H1 (cell line): ENCODE results near the gene PLXND1. TPM values are rescaled to one million over a fixed set of nuclear protein-coding genes. Genes with fewer than 3 reads are reported as not detected.

Experiments
- CTCF ChIA-PET: fragments of 300-600 bp; sonication (Branson Sonifier 250); formaldehyde crosslinking; loops from one replicate; lab custom pipeline; 2021; ENCODE audit not compliant: partially characterized antibody; lab: Charles Lee
- POLR2A ChIA-PET: fragments of 300-600 bp; sonication (Branson Sonifier 250); formaldehyde crosslinking; loops from one replicate; lab custom pipeline; 2021; ENCODE audit warnings: inconsistent platforms; ENCODE audit not compliant: partially characterized antibody; lab: Charles Lee
- DNase-seq, 2 experiments: peaks; one replicate each; pipeline versions ENCODE4 v3.0.0 to v3.0.0-alpha.2; 2010 to 2022; ENCODE audit warnings: low spot score in 2 of 2, low read depth in 1 of 2, mixed read lengths in 1 of 2
- FAIRE-seq: peaks from 2 replicates; lab custom pipeline; 2011; peaks lifted over from hg19 to GRCh38; lab: Jason Lieb, UNC
- H2AFZ ChIP-seq: 2 replicates; pipeline ENCODE4 v1.8.1; 2012; ENCODE audit warnings: low read length, inconsistent platforms
- H2AK5ac ChIP-seq: 2 replicates; pipeline ENCODE4 v1.6.1; 2013; ENCODE audit warnings: low read depth, low read length
- H2BK120ac ChIP-seq: replicated peaks from 2 replicates; pipeline ENCODE3; 2013; ENCODE audit warnings: low read depth, low read length, inconsistent platforms
- H2BK12ac ChIP-seq: 2 replicates; pipeline ENCODE4 v1.6.1; 2013; ENCODE audit warnings: low read depth, low read length
- H2BK15ac ChIP-seq: 2 replicates; pipeline ENCODE4 v1.6.1; 2013; ENCODE audit warnings: low read length
- H2BK20ac ChIP-seq: 2 replicates; pipeline ENCODE4 v1.6.1; 2013; ENCODE audit warnings: low read length
- H2BK5ac ChIP-seq: 2 replicates; pipeline ENCODE4 v1.6.1; 2013; ENCODE audit warnings: low read depth, low read length
- H3K14ac ChIP-seq: 2 replicates; pipeline ENCODE4 v1.6.1; 2013; ENCODE audit warnings: inconsistent platforms; ENCODE audit not compliant: insufficient read length
- H3K18ac ChIP-seq: 2 replicates; pipeline ENCODE4 v1.6.1; 2013; ENCODE audit warnings: low read length; ENCODE audit errors: extremely low read depth
- H3K23ac ChIP-seq: 2 replicates; pipeline ENCODE4 v1.6.1; 2013; ENCODE audit warnings: inconsistent platforms; ENCODE audit not compliant: insufficient read length
- H3K23me2 ChIP-seq: 2 replicates; pipeline ENCODE4 v1.6.1; 2013; ENCODE audit warnings: low read depth, low read length
- H3K27ac ChIP-seq: 2 replicates; pipeline ENCODE4 v1.6.1; 2011; ENCODE audit warnings: low read depth, low read length, inconsistent platforms
- H3K27me3 ChIP-seq, 4 experiments: replicated peaks in 1 of 4; 1 replicate in 1 of 4; 2 replicates in 3 of 4; pipeline versions ENCODE4 v1.6.1 to v1.8.1; 2011 to 2013; ENCODE audit warnings: low read length in 3 of 4, mild to moderate bottlenecking in 3 of 4, inconsistent platforms in 2 of 4, mixed read lengths in 2 of 4, moderate library complexity in 1 of 4; ENCODE audit not compliant: control insufficient read depth in 3 of 4, insufficient read depth in 3 of 4; ENCODE audit errors: extremely low read depth in 1 of 4
- H3K36me3 ChIP-seq, 4 experiments: 2 replicates each; pipeline versions ENCODE4 v1.6.1 to v1.8.1; 2011 to 2013; ENCODE audit warnings: mild to moderate bottlenecking in 4 of 4, low read length in 3 of 4, moderate library complexity in 2 of 4, control low read depth in 1 of 4, inconsistent platforms in 1 of 4; ENCODE audit not compliant: insufficient read depth in 4 of 4, control insufficient read depth in 2 of 4
- H3K4ac ChIP-seq: replicated peaks from 2 replicates; pipeline ENCODE3; 2013; ENCODE audit warnings: low read length, low read depth, mixed read lengths, inconsistent platforms; ENCODE audit not compliant: insufficient read length
- H3K4me1 ChIP-seq, 4 experiments: replicated peaks in 1 of 4; 1 replicate in 1 of 4; 2 replicates in 3 of 4; pipeline versions ENCODE4 v1.6.1 to v1.8.1; 2011 to 2013; ENCODE audit warnings: low read length in 3 of 4, inconsistent platforms in 2 of 4, mixed read lengths in 1 of 4; ENCODE audit not compliant: insufficient read depth in 4 of 4, control insufficient read depth in 3 of 4
- H3K4me2 ChIP-seq, 2 experiments: 2 replicates each; pipeline versions ENCODE4 v1.6.1 to v1.8.1; 2011 to 2013; ENCODE audit warnings: low read depth in 2 of 2, low read length in 2 of 2, control low read depth in 1 of 2, inconsistent platforms in 1 of 2, mild to moderate bottlenecking in 1 of 2; ENCODE audit not compliant: insufficient read depth in 1 of 2
- H3K4me3 ChIP-seq, 4 experiments: fragments of 200-600, 300-600 bp in 1 of 4; sonication (generic), shearing (Covaris generic), sonication (Bioruptor Twin) in 1 of 4; 2 replicates each; pipeline versions ENCODE4 v1.5.1 to v1.8.1; 2011 to 2016; ENCODE audit warnings: low read length in 4 of 4, low read depth in 3 of 4, control low read depth in 2 of 4, inconsistent platforms in 2 of 4, mild to moderate bottlenecking in 2 of 4, mixed read lengths in 1 of 4, moderate library complexity in 1 of 4; ENCODE audit not compliant: insufficient read depth in 2 of 4; ENCODE audit errors: extremely low read depth in 1 of 4
- H3K56ac ChIP-seq: replicated peaks from 2 replicates; pipeline ENCODE3; 2013; ENCODE audit warnings: low read depth, mild to moderate bottlenecking, mixed read lengths, low read length, inconsistent platforms; ENCODE audit not compliant: insufficient read length
- H3K79me1 ChIP-seq: 2 replicates; pipeline ENCODE4 v1.6.1; 2013; ENCODE audit warnings: low read depth, low read length, control low read depth
- H3K79me2 ChIP-seq, 2 experiments: 2 replicates each; pipeline versions ENCODE4 v1.6.1 to v1.8.1; 2012 to 2013; ENCODE audit warnings: low read length in 2 of 2, mild to moderate bottlenecking in 2 of 2, inconsistent platforms in 1 of 2; ENCODE audit not compliant: insufficient read depth in 2 of 2, control insufficient read depth in 1 of 2
- H3K9ac ChIP-seq, 4 experiments: replicated peaks in 1 of 4; 1 replicate in 1 of 4; 2 replicates in 3 of 4; pipeline versions ENCODE4 v1.6.1 to v1.8.1; 2011 to 2013; ENCODE audit warnings: low read depth in 3 of 4, low read length in 3 of 4, control low read depth in 2 of 4, mild to moderate bottlenecking in 2 of 4, moderate library complexity in 2 of 4, inconsistent platforms in 1 of 4; ENCODE audit errors: extremely low read depth in 1 of 4
- H3K9me3 ChIP-seq, 2 experiments: 2 replicates each; pipeline versions ENCODE4 v1.6.1 to v1.8.1; 2012 to 2013; ENCODE audit warnings: mild to moderate bottlenecking in 2 of 2, moderate library complexity in 2 of 2, control low read depth in 1 of 2, inconsistent platforms in 1 of 2, low read depth in 1 of 2, low read length in 1 of 2, mixed read lengths in 1 of 2; ENCODE audit not compliant: insufficient read depth in 2 of 2
- H4K20me1 ChIP-seq, 2 experiments: replicated peaks in 1 of 2; 2 replicates each; pipeline versions ENCODE3 to v1.8.1; 2011 to 2013; ENCODE audit warnings: inconsistent platforms in 2 of 2, low read length in 2 of 2, mild to moderate bottlenecking in 1 of 2; ENCODE audit not compliant: insufficient read depth in 2 of 2, control insufficient read depth in 1 of 2
- H4K5ac ChIP-seq: 2 replicates; pipeline ENCODE4 v1.6.1; 2013; ENCODE audit warnings: low read length, low read depth, mixed read lengths, inconsistent platforms; ENCODE audit not compliant: insufficient read length
- H4K8ac ChIP-seq: 2 replicates; pipeline ENCODE4 v1.8.0; 2013; ENCODE audit warnings: mild to moderate bottlenecking, moderate library complexity, low read length, inconsistent platforms; ENCODE audit not compliant: insufficient read depth; ENCODE audit errors: extremely low read depth
- H4K91ac ChIP-seq: replicated peaks from 2 replicates; pipeline ENCODE3; 2013; ENCODE audit warnings: low read length, mixed read lengths, inconsistent platforms; ENCODE audit not compliant: insufficient read length
- CREB1 ChIP-seq: IDR thresholded peaks from 2 replicates; pipeline ENCODE4 v1.6.1; 2012; ENCODE audit warnings: inconsistent platforms
- KDM1A ChIP-seq: fragments of 200-600, 300-600 bp; sonication (generic); IDR thresholded peaks from 2 replicates; pipeline ENCODE4 v1.7.1; 2016; ENCODE audit warnings: mild to moderate bottlenecking, low read length, borderline replicate concordance
- WGBS, 2 experiments: shearing (Covaris generic) in 1 of 2; methylation state at CpG; one replicate each; pipeline versions ENCODE4 v1.1.6 to v1.1.7; 2013 to 2015; ENCODE audit warnings: low lambda C conversion rate in 2 of 2, mixed read lengths in 2 of 2, inconsistent platforms in 1 of 2, low coverage in 1 of 2, missing lambda C conversion rate in 1 of 2; ENCODE audit not compliant: insufficient replicate concordance in 2 of 2, insufficient coverage in 1 of 2, insufficient read length in 1 of 2; ENCODE audit errors: extremely low coverage in 1 of 2, missing lambda C conversion rate in 1 of 2; 5-methylcytosine and 5-hydroxymethylcytosine counted together
- polyA plus RNA-seq, 7 experiments: library from polyadenylated mRNA; depleted of rRNA in 3 of 7; stranded (reverse) in 5 of 7; unstranded in 2 of 7; fragments of >200 nt in 5 of 7; fragments of 200-250 nt in 2 of 7; gene quantifications; 1 replicate in 5 of 7; 2 replicates in 1 of 7; 4 replicates in 1 of 7; pipeline versions ENCODE4 v1.2.1 to v1.2.3, GENCODE V29; 2011 to 2013; ENCODE audit warnings: missing spikeins in 2 of 7, mixed read lengths in 2 of 7
- total RNA-seq: library from RNA; stranded (reverse); fragmentation: NEBNext Ultra II Directional; extraction: Animal tissue kit (Norgen Biotek cat#: 25700); gene quantifications from 2 replicates; pipeline ENCODE4 v1.2.1, GENCODE V29; 2021

PLXND1 gene
- total and polyA plus RNA-seq, 2 of the 8 experiments (the other 6 are each of a cell fraction or from before 2014, with no cell fraction given): 17.7 to 66.4 TPM

- Histone ChIP-seq H3K79me2 (no peaks in the 10 kb centered on the region), H3K4ac (no peak overlapping the region), H2AFZ (no peak overlapping the region), H4K20me1 (no peaks in the 10 kb centered on the region), H2AK5ac (no peak overlapping the region), H3K9me3 (no peaks in the 10 kb centered on the region), H3K18ac (no peak overlapping the region; the same call in 1 of the 2 replicates), H2BK120ac (no peak overlapping the region), H3K4me2 (no peak overlapping the region), H2BK12ac (peak overlapping the region; percentile 2; the same call in 1 of the 2 replicates), H4K5ac (no peak overlapping the region), H3K14ac (no peak overlapping the region), H3K4me3 (no peak overlapping the region), H4K8ac (peak overlapping the region; percentile 43; the same call in 1 of the 2 replicates), H3K36me3 (no peaks in the 10 kb centered on the region), H3K56ac (no peak overlapping the region), H3K79me1 (no peaks in the 10 kb centered on the region), H3K4me1 (peaks cover 4 to 20% (median 6%) of the 10 kb centered on the region in 4 experiments), H3K27me3 (no peaks in the 10 kb centered on the region), H3K27ac (no peak overlapping the region), H2BK5ac (no peak overlapping the region), H4K91ac (no peak overlapping the region), H2BK20ac (no peak overlapping the region), H3K9ac (no peak overlapping the region), H2BK15ac (no peak overlapping the region), H3K23ac (no peak overlapping the region), H3K23me2 (peaks cover 7% of the 10 kb centered on the region)
- ChIA-PET CTCF (interaction anchor here (0.7 to 1.4 kb wide), 2 partner anchors 133 to 202 kb away, joined by 3 read pairs; no protein-coding TSS in a partner anchor), POLR2A (interaction anchor here (0.6 to 0.8 kb wide), 2 partner anchors 16 to 100 kb away, joined by 3 read pairs; no protein-coding TSS in a partner anchor)
- DNase-seq (no peak), FAIRE-seq (no peak)
- TF ChIP-seq CREB1: no peak
- TF ChIP-seq KDM1A: peak; percentile 39; the same call in 1 of the 2 replicates
- 86% methylated on average over 16 of the region's 17 CpGs; no CpG with 5 or more reads in 1 of the 2 experiments for WGBS, 2 experiments
Observed at GRCh38 chr3:129623447-129624118, 17.1 kb upstream of the PLXND1 start.
